Left lung (tissue), 10 donors: Measurements from ENCODE around the gene TRIM41. TPM values are rescaled to one million over a fixed set of nuclear protein-coding genes. Genes with fewer than 3 reads are reported as not detected.

Experiments used
- ATAC-seq: fragments of 200-7000 bp; cut with Tn5 transposase; one replicate; pipeline ENCODE4 v1.9.1; 2020; ENCODE audit warnings: moderate library complexity
- DNase-seq, 4 donors: peaks; one replicate each; pipeline ENCODE4 v3.0.0-alpha.2; 2013 to 2020
- H3K27ac ChIP-seq, 2 donors: fragments of 200-600 bp; sonication (generic) in 1 of 2; one replicate each; pipeline versions ENCODE4 v1.5.0 to v1.8.0; 2020 to 2021
- H3K27me3 ChIP-seq, 2 donors: fragments of 200-600 bp; sonication (generic) in 1 of 2; one replicate each; pipeline versions ENCODE4 v1.5.0 to v1.8.0; 2020 to 2021
- H3K36me3 ChIP-seq, 2 donors: fragments of 200-600 bp; sonication (generic) in 1 of 2; one replicate each; pipeline versions ENCODE4 v1.5.0 to v1.8.0; 2020 to 2021
- H3K4me1 ChIP-seq, 2 donors: fragments of 200-600 bp; one replicate each; pipeline ENCODE4 v1.8.0; 2021
- H3K4me3 ChIP-seq, 2 donors: fragments of 200-600 bp; sonication (generic) in 1 of 2; one replicate each; pipeline versions ENCODE4 v1.5.0 to v1.8.0; 2020 to 2021; ENCODE audit warnings: mild to moderate bottlenecking in 1 of 2
- H3K9me3 ChIP-seq, 2 donors: fragments of 200-600 bp; sonication (generic) in 1 of 2; one replicate each; pipeline versions ENCODE4 v1.5.0 to v1.8.0; 2020 to 2021
- CTCF ChIP-seq, 2 donors: fragments of 200-600 bp; sonication (generic) in 1 of 2; IDR thresholded peaks; one replicate each; pipeline versions ENCODE4 v1.5.0 to v1.8.0; 2021; ENCODE audit warnings: antibody characterized with exemption in 2 of 2
- intact Hi-C, 2 donors: fragments of 100-400 bp; cut with DNase I; formaldehyde crosslinking; loops; one replicate each; pipeline versions ENCODE4 v1.11.2 to v1.14.2; 2022
- polyA plus RNA-seq, 6 donors: library from polyadenylated mRNA; unstranded; fragments of 120-200 nt; gene quantifications; one replicate each; pipeline ENCODE4 v1.2.1, GENCODE V29; 2013; ENCODE audit not compliant: insufficient read length in 6 of 6
- total RNA-seq, 2 donors: library from RNA; stranded (reverse); fragmentation: NEBNext Ultra II Directional; extraction: Animal tissue kit (Norgen Biotek cat#: 25700); gene quantifications; one replicate each; pipeline ENCODE4 v1.2.1, GENCODE V29; 2021
- donor health status: DM: no; HTN: yes; CAD: no.
- donor health status: DM: no; HTN: no; CAD: no.

Gene TRIM41
- total and polyA plus RNA-seq, 8 donors = 24.2 to 27.6 (median 26.1) TPM

GRCh38 chr5:181193656-181194055, 29.4 kb upstream of the TRIM41 start:
- no peak for TF ChIP-seq CTCF (IDR thresholded peaks at IDR 0.05)
- Histone ChIP-seq H3K36me3 (no peaks in the 10 kb centered on the region), H3K27ac (no peak overlapping the region), H3K4me3 (no peak overlapping the region), H3K27me3 (no peaks in the 10 kb centered on the region), H3K4me1 (peaks cover 5 to 31% of the 10 kb centered on the region in 2 donors), H3K9me3 (no peaks in the 10 kb centered on the region)
- ATAC-seq (no peak), DNase-seq (no peak)
- intact Hi-C loops = no loop called here

GRCh38 chr5:181194489-181195248, 28.4 kb upstream of the TRIM41 start:
- H3K27me3 ChIP-seq = no peaks in the 10 kb centered on the region
- no peaks in the 10 kb centered on the region for H3K36me3 ChIP-seq
- H3K9me3 ChIP-seq = no peaks in the 10 kb centered on the region
- DNase-seq (no peak), ATAC-seq (no peak)
- H3K4me3 ChIP-seq = no peak overlapping the region
- intact Hi-C loops = no loop called here
- TF ChIP-seq CTCF (IDR thresholded peaks at IDR 0.05) = no peak
- H3K4me1 ChIP-seq = peaks cover 5 to 23% of the 10 kb centered on the region in 2 donors
- H3K27ac ChIP-seq = no peak overlapping the region

GRCh38 chr5:181195249-181195761, 27.8 kb upstream of the TRIM41 start:
- no peaks in the 10 kb centered on the region for H3K9me3 ChIP-seq
- no peak for TF ChIP-seq CTCF (IDR thresholded peaks at IDR 0.05)
- no peaks in the 10 kb centered on the region for H3K36me3 ChIP-seq
- DNase-seq (peak in 1 of 4 donors; percentile 76), ATAC-seq (no peak)
- intact Hi-C loops = no loop called here
- no peaks in the 10 kb centered on the region for H3K27me3 ChIP-seq
- no peak overlapping the region for H3K27ac ChIP-seq
- peaks cover 5 to 17% of the 10 kb centered on the region in 2 donors for H3K4me1 ChIP-seq
- H3K4me3 ChIP-seq = no peak overlapping the region

GRCh38 chr5:181197326-181197951, 25.6 kb upstream of the TRIM41 start:
- Histone ChIP-seq H3K27me3 (no peaks in the 10 kb centered on the region), H3K4me1 (peaks cover 3 to 8% of the 10 kb centered on the region in 2 donors), H3K36me3 (no peaks in the 10 kb centered on the region), H3K9me3 (no peaks in the 10 kb centered on the region), H3K4me3 (no peak overlapping the region), H3K27ac (no peak overlapping the region)
- intact Hi-C loops = no loop called here
- DNase-seq (peak in 1 of 4 donors; percentile 10), ATAC-seq (no peak)
- no peak for TF ChIP-seq CTCF (IDR thresholded peaks at IDR 0.05)

GRCh38 chr5:181198106-181198685, 24.9 kb upstream of the TRIM41 start:
- Histone ChIP-seq H3K4me1 (peaks cover under 1 to 7% of the 10 kb centered on the region in 2 donors), H3K27me3 (no peaks in the 10 kb centered on the region), H3K9me3 (no peaks in the 10 kb centered on the region), H3K4me3 (no peak overlapping the region), H3K36me3 (no peaks in the 10 kb centered on the region), H3K27ac (no peak overlapping the region)
- DNase-seq (peak in 1 of 4 donors; percentile 19), ATAC-seq (no peak)
- intact Hi-C loops = no loop called here
- no peak for TF ChIP-seq CTCF (IDR thresholded peaks at IDR 0.05)
